SJCRH30 (cell line): Measurements from ENCODE around the gene DEPP1. TPM values are rescaled to one million over a fixed set of nuclear protein-coding genes. Genes with fewer than 3 reads are reported as not detected.
"Not testable (repeated sequence)": the region's sequence is repeated elsewhere in the genome, so short reads cannot be mapped to it uniquely, and the experiment has no call there.

Source experiments
- DNase-seq, 2 experiments: peaks; one replicate each; pipeline ENCODE4 v3.0.0-alpha.2; 2015 to 2020
- H3K27ac ChIP-seq: fragments of 250-450 bp; sonication (Bioruptor Pico); 2 replicates; pipeline ENCODE4 v1.5.1; 2020; ENCODE audit warnings: mild to moderate bottlenecking, moderate library complexity
- H3K27me3 ChIP-seq: fragments of 250-450 bp; sonication (Bioruptor Pico); 2 replicates; pipeline ENCODE4 v1.5.1; 2020; ENCODE audit warnings: mild to moderate bottlenecking, moderate library complexity
- H3K36me3 ChIP-seq: fragments of 250-450 bp; sonication (Bioruptor Pico); 2 replicates; pipeline ENCODE4 v1.5.1; 2020; ENCODE audit warnings: mild to moderate bottlenecking, moderate library complexity
- H3K4me1 ChIP-seq: fragments of 250-450 bp; sonication (Bioruptor Pico); 2 replicates; pipeline ENCODE4 v1.5.1; 2020; ENCODE audit warnings: mild to moderate bottlenecking, moderate library complexity
- H3K4me3 ChIP-seq: fragments of 250-450 bp; sonication (Bioruptor Pico); 2 replicates; pipeline ENCODE4 v1.5.1; 2020; ENCODE audit warnings: mild to moderate bottlenecking, moderate library complexity
- H3K9me3 ChIP-seq: fragments of 250-450 bp; sonication (Bioruptor Pico); replicated peaks from 2 replicates; pipeline ENCODE4 v1.5.1; 2020; ENCODE audit warnings: mild to moderate bottlenecking, moderate library complexity
- total RNA-seq: library from RNA; depleted of rRNA; stranded (reverse); fragments of >200 nt; shearing (Covaris generic); gene quantifications from 2 replicates; pipeline ENCODE4 v1.2.3, GENCODE V29; 2014; rRNA removed

The DEPP1 gene, protein sequence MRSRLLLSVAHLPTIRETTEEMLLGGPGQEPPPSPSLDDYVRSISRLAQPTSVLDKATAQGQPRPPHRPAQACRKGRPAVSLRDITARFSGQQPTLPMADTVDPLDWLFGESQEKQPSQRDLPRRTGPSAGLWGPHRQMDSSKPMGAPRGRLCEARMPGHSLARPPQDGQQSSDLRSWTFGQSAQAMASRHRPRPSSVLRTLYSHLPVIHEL
- 0.24 and 0.25 TPM in 2 replicates for total RNA-seq

DNA sequence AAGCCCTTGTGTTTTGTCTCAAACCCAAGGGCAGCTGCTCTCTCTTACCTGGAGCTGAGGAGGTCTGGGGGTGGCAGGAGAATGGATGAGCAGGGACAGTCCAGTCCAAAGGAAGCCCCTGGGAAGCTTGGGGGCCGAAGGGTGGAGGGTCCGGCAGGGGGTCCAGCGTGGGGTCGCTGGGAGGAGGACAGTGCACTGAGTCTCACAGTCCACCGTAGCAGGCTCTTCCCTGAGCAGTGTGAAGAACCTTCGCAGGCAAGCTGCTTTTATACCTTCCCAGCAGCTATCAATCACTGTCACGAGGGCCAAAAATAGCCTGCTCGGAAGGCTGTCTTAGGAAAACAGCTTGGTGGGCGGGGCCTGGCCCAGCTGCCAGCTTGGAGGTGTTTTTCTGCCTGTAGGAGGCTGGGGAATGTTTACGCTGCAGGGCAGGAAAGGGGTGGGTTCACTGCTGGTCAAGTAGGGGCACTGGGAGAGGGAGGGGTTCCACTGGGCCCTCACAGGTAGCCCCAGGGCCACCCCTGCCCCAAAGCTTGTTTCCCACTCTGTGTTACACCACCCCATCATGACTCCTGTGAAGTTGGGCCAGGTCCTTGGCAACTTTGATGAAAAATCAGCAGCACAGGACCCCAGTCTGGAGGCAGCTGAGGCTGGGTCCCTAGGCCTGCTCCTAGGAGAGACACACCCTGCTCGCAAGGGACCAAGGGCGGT is at the start of gene DEPP1:
Gene DEPP1 (minus strand): TSS at position 240 of the 711 bp plus-strand sequence. CDS start 779 bp downstream, outside the sequence.
- H3K27me3 ChIP-seq = no peaks in the 10 kb centered on the region
- H3K9me3 ChIP-seq = no peaks in the 10 kb centered on the region
- H3K4me3 ChIP-seq = no peak within 1 kb of the TSS
- no peaks in the 10 kb centered on the region for H3K36me3 ChIP-seq
- peak within 1 kb of the TSS; percentile 55 for H3K27ac ChIP-seq
- DNase-seq = peak; percentile 77 to 81
- H3K4me1 ChIP-seq = peaks cover 46% of the 10 kb centered on the region

DNA sequence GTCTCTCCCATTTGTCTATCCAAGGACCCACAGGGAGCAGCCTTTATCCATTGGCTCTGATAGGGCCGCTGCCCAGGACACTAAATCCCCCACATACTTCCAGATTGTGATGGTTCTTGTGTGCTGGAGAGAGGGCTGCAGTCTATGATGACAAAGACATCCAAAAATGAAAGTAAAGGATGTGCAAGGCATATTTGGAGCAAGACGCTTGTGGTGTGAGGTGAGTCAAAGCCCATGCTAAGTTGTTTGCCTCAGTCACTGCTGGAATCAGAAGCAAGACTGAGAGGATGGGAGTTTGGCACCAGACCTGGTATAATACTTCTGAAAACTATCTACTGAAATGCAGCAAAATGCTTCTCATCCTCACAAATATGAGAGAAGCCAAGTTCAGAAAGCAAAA is 44.8 kb upstream of the DEPP1 start:
- H3K9me3 ChIP-seq = no peaks in the 10 kb centered on the region
- no peak for DNase-seq
- no peak overlapping the region for H3K27ac ChIP-seq
- no peaks in the 10 kb centered on the region for H3K27me3 ChIP-seq
- no peaks in the 10 kb centered on the region for H3K36me3 ChIP-seq
- H3K4me1 ChIP-seq = no peaks in the 10 kb centered on the region
- no peak overlapping the region for H3K4me3 ChIP-seq

DNA sequence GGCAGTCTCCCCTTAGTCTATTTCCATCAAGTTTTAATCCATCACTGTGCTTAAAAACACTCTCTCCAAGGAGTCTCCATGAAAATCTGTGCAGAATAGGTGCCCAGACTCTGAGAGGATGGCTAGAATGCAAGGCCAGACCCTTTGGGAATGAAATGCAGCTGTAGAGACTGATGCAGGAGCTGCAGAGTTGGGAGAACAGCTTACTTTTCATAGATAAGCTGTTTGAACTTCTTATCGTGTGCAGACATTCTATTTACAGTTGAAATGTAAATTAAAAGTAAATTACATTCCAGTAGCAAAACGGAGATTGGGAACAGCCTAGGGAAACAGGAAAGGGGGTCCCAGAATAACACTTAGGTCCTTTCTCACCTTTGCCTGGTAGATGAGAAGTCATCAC is 37.0 kb upstream of the DEPP1 start:
- Histone ChIP-seq H3K27ac (no peak overlapping the region), H3K4me1 (no peaks in the 10 kb centered on the region), H3K9me3 (no peaks in the 10 kb centered on the region), H3K27me3 (no peaks in the 10 kb centered on the region), H3K4me3 (no peak overlapping the region), H3K36me3 (no peaks in the 10 kb centered on the region)
- DNase-seq = no peak

DNA sequence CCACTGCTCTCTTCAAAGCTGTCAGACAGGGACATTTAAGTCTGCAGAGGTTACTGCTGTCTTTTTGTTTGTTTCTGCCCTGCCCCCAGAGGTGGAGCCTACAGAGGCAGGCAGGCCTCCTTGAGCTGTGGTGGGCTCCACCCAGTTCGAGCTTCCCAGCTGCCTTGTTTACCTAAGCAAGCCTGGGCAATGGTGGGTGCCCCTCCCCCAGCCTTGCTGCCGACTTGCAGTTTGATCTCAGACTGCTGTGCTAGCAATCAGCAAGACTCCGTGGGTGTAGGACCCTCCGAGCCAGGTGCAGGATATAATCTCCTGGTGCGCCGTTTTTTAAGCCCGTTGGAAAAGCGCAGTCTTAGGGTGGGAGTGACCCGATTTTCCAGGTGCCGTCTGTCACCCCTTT is 35.9 kb upstream of the DEPP1 start:
- H3K4me3 ChIP-seq, DNase-seq, H3K9me3 ChIP-seq, H3K27ac ChIP-seq, H3K4me1 ChIP-seq, H3K36me3 ChIP-seq, H3K27me3 ChIP-seq: not testable (repeated sequence)

DNA sequence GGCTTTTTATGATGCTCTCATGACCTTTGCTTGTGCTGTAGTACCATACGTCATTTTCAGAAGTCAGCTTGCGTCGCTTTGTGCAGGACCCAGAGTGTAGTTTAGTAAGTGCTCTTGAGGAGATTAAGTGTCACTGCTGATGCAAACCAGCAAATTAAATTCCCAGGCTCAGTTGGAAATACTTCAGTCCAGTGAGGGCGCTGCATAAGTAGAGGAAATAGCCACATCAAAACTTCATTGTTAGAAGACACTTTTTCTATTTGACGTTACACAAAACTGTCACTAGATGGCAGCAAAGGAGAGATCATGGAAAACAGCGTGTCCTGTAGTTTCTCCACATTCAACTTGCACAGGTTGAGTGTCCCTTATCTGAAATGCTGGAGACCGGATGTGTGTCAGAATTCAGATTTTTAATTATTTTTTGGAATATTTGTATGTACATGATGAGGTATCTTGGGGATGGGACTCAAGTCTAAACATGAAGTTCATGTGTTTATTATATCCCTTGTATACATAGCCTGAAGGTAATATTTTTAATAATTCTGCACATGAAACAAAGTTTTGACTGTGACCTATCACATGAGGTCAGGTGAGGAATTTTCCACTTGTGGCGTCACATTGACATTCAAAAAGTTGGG is 30.0 kb upstream of the DEPP1 start:
- H3K4me1 ChIP-seq = peaks cover 3% of the 10 kb centered on the region; the same call in 1 of the 2 replicates
- H3K9me3 ChIP-seq = no peaks in the 10 kb centered on the region
- H3K27me3 ChIP-seq = no peaks in the 10 kb centered on the region
- no peak overlapping the region for H3K27ac ChIP-seq
- H3K36me3 ChIP-seq = peaks cover 12% of the 10 kb centered on the region
- DNase-seq = peak; percentile 16 to 80
- H3K4me3 ChIP-seq = no peak overlapping the region

DNA sequence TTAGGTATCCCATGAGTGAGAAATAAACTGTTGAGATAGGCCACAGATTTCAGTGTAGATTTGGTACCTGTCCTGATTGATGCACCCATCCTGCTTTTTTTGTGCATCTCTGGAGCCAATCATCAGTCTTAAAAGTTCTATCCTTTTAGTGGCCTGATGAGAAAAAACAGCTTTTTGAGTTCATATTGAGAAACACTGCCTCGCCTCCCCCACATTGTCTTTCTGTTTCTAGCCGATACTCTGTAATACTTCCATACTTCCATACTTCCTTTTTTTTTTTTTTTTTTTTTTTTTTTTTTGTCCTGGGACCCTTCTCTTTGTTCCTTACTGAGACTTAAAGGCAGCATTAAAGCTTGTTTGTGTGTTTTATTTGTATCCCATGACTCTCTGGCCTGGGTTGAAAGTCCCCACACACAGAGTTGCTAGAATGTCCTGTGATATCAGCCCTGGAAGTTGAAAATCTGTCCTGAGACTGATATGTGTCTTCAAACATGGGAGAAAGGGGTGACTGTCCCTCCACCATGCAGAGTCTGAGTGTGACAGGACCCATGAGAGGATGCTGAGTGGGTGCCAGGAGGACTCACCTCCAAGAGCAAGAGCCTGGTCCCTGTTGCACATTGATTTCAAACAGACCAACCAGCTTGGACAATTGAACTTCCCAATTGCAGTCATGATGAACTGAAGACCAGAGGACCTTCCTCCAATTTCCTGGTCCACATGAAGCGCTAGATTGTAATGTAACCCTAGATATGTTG is 27.8 kb upstream of the DEPP1 start:
- Histone ChIP-seq H3K27me3 (no peaks in the 10 kb centered on the region), H3K36me3 (peaks cover 26% of the 10 kb centered on the region), H3K4me1 (peaks cover 3% of the 10 kb centered on the region; the same call in 1 of the 2 replicates), H3K9me3 (no peaks in the 10 kb centered on the region), H3K27ac (no peak overlapping the region), H3K4me3 (no peak overlapping the region)
- DNase-seq = no peak

DNA sequence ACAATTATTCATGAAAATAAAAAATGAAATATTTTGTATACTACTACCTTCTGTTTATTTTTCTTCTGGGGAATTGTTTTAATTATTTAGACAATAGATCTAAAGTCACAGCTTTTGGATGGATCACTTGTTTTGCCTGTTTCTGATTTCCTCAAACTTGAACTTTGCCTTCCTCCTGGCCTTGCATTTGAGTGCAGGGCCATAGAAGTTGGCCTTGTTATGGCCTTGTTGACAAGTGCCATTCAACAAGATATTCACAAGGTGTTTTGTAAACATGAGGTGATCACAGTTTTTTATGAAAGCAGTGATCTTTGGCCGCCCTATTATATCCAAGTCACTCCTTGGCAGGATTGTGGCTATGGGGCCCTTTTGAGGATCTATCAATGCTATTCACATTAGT is 26.7 kb upstream of the DEPP1 start:
- no peak overlapping the region for H3K27ac ChIP-seq
- H3K4me1 ChIP-seq = peaks cover 3% of the 10 kb centered on the region; the same call in 1 of the 2 replicates
- no peak overlapping the region for H3K4me3 ChIP-seq
- no peaks in the 10 kb centered on the region for H3K9me3 ChIP-seq
- DNase-seq = no peak
- peaks cover 26% of the 10 kb centered on the region for H3K36me3 ChIP-seq
- no peaks in the 10 kb centered on the region for H3K27me3 ChIP-seq

DNA sequence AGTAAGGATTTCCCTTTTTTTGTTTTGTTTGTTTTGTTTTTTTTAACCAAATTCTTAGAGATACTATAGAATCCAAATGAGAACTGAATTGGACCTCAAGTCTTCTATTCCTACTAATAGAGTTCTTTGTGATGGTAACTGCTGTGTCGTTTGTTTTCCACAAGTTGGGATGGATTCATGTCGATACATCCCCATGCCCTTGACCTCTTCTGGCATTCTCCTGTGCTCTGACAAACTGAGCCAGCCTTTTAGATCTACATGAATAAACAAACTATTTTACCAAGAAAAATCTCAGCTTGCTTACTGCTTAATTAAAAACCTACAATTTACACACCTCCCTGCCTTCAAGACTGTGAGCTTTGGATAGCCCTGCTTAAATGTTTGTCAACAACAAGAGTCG is 26.1 kb upstream of the DEPP1 start:
- H3K4me1 ChIP-seq = peaks cover 3% of the 10 kb centered on the region; the same call in 1 of the 2 replicates
- H3K36me3 ChIP-seq = peaks cover 26% of the 10 kb centered on the region
- no peak overlapping the region for H3K4me3 ChIP-seq
- no peaks in the 10 kb centered on the region for H3K27me3 ChIP-seq
- H3K27ac ChIP-seq = no peak overlapping the region
- no peaks in the 10 kb centered on the region for H3K9me3 ChIP-seq
- no peak for DNase-seq

DNA sequence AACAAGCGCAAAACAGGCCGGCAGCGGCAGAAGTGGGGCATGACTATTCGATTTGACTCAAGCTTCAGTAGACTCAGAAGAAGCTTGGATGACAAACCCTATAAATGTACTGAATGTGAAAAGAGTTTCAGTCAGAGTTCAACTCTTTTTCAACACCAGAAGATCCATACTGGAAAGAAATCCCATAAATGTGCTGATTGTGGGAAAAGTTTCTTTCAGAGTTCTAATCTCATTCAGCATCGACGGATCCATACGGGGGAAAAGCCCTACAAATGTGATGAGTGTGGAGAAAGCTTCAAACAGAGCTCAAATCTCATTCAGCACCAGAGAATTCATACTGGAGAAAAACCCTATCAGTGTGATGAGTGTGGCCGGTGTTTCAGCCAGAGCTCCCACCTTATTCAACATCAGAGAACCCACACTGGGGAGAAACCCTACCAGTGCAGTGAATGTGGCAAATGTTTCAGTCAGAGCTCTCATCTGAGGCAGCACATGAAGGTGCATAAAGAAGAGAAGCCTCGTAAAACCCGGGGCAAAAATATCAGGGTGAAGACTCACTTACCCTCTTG is 24.9 kb upstream of the DEPP1 start:
- DNase-seq = no peak
- Histone ChIP-seq H3K27me3 (no peaks in the 10 kb centered on the region), H3K4me3 (no peak overlapping the region), H3K36me3 (peaks cover 26% of the 10 kb centered on the region), H3K27ac (no peak overlapping the region), H3K9me3 (no peaks in the 10 kb centered on the region), H3K4me1 (peaks cover 3% of the 10 kb centered on the region; the same call in 1 of the 2 replicates)

DNA sequence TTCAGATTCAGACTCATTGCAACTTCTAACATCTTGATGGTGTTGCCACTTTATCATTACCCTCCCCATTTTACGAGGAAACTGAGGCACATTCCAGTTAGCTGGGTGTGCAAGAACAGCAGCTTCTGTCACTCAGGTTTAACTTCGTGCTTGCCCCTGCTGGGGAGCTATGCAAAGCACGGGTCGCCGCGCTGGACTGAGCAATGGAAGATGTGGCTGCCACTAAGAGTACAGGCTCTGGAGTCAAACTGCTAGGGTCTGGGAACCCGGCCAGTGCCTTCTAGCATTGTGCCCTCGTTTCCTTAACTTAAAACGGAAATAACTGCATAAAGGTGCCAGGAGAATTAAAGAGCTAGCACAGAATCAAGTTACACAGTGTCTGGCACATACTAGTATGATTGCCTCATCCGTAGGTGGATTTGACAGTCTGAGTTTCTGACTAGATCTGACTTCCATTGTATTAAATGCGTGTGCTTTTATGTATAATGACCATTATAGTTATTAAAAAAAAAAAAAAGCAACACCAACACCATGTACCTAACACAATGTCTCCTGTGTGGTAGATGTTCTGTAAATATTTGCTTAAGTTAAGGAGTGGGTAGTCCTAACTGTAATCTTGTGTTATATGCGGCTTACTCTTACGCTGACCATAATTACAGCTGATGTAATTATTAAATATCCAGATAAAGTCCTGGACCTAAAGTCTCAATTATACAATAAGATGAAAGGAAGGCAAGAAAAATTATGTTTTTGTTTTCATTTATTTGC is 23.0 kb upstream of the DEPP1 start:
- Histone ChIP-seq H3K9me3 (no peaks in the 10 kb centered on the region), H3K4me3 (peak overlapping the region; percentile 89), H3K27me3 (no peaks in the 10 kb centered on the region), H3K36me3 (peaks cover 26% of the 10 kb centered on the region), H3K4me1 (no peaks in the 10 kb centered on the region), H3K27ac (peak overlapping the region; percentile 93)
- DNase-seq = peak; percentile 60 to 68

DNA sequence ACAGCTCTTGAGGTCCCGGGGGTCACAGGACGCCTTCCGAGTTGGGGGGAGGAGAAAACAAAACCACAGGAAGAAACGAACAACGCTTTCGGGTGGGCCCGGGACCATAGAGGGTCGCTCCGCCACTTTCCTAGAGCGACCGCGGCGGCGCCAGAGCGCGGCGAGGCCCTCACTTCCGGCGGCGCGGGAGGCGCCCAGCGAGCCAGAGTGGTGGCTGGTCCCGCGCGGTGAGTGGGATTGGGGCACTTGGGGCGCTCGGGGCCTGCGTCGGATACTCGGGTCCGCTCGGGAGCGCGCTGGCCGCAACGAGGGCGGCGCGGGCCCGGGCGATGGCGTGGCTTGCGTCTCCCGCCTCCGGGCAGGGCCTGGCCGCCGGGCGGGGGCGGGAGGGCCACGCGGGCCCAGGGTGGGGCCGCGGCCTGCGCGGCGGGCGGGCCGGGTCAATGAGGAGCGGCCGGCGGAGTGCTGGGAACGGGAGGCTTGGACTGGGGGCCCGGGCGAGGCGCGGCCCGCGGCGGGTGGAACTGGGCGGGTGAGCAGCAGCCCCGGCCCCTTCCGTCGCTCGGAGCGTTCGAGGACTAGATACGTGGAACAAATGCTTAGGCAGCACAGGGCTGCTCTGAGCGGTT is 22.3 kb upstream of the DEPP1 start, which contains the start of gene ZNF22:
Gene ZNF22 (plus strand): TSS at position 172 of the 629 bp plus-strand sequence. CDS start 2,446 bp downstream, outside the sequence.
- no peaks in the 10 kb centered on the region for H3K4me1 ChIP-seq
- no peaks in the 10 kb centered on the region for H3K9me3 ChIP-seq
- peaks cover 26% of the 10 kb centered on the region for H3K36me3 ChIP-seq
- H3K27me3 ChIP-seq = no peaks in the 10 kb centered on the region
- peak; percentile 74 to 81 for DNase-seq
- H3K27ac ChIP-seq = peak within 1 kb of the TSS; percentile 93
- H3K4me3 ChIP-seq = peak within 1 kb of the TSS; percentile 89

DNA sequence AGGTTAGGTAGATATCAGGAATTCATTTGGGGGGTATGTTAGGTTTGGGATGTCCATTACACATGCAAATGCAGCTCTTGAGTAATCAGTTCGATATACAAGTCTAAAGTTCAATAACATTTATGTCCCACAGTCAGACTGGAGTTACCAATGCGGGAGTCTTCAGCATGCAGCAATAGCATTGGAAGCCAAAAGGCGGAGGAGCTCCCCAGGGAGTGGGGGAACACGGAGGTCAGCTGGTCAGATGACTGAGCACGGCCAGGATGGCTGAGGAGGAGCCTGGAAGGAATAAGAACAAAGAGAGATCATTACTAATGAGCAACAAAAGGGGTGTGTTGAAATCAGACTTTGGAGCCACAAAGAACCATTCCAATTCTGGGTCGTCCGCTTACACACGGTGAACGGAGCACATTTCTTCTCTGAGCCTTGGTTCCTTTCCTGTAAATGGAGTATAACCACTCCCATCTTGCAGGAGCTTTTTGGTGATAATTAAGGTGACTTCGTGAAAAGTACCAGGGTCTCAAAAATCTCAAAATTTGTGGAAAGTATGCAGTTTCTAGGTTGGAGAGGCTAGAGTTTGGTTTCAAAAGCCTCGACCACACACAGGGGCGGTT is 21.6 kb upstream of the DEPP1 start:
- Histone ChIP-seq H3K9me3 (no peaks in the 10 kb centered on the region), H3K4me1 (no peaks in the 10 kb centered on the region), H3K36me3 (peaks cover 26% of the 10 kb centered on the region), H3K4me3 (peak overlapping the region; percentile 89), H3K27ac (peak overlapping the region; percentile 93), H3K27me3 (no peaks in the 10 kb centered on the region)
- peak; percentile 48 to 55 for DNase-seq

DNA sequence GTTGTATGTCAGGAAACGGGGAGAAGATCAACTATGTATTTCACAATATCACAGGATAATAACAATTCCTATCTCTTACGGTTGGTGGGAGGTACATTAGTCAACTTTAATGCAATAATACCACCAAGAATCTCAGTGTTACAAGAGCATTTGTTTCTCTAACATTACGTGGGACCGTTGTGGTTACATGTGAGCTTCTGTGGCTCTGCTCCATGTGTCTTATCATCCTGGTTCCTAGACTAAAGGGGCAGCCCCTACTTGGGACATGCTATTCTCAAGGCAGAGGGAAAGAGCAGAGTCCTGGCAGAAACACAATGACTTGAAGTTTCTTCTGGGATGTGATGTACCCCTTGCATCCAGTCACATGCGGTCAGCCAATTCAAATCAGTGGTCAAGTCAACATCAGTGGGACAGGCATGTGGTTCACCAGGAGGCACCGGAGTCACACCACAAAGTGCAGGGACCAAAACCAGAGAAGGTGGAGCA is 19.6 kb upstream of the DEPP1 start:
- H3K4me3 ChIP-seq = no peak overlapping the region
- H3K9me3 ChIP-seq = no peaks in the 10 kb centered on the region
- peaks cover 9% of the 10 kb centered on the region for H3K36me3 ChIP-seq
- H3K27ac ChIP-seq = no peak overlapping the region
- DNase-seq = no peak
- H3K4me1 ChIP-seq = no peaks in the 10 kb centered on the region
- no peaks in the 10 kb centered on the region for H3K27me3 ChIP-seq
